CD4-positive, alpha-beta T cell treated with Interleukin-6 at 100 ng/mL for 8 hours (primary cell): Measurements from ENCODE around the gene EFCAB5.
"Not testable (repeated sequence)": the region's sequence is repeated elsewhere in the genome, so short reads cannot be mapped to it uniquely, and the experiment has no call there.

Experiments used
- DNase-seq: peaks from one replicate; pipeline ENCODE4 v3.0.0-alpha.2; 2020; ENCODE audit warnings: mixed read lengths, low spot score

EFCAB5 gene

DNA sequence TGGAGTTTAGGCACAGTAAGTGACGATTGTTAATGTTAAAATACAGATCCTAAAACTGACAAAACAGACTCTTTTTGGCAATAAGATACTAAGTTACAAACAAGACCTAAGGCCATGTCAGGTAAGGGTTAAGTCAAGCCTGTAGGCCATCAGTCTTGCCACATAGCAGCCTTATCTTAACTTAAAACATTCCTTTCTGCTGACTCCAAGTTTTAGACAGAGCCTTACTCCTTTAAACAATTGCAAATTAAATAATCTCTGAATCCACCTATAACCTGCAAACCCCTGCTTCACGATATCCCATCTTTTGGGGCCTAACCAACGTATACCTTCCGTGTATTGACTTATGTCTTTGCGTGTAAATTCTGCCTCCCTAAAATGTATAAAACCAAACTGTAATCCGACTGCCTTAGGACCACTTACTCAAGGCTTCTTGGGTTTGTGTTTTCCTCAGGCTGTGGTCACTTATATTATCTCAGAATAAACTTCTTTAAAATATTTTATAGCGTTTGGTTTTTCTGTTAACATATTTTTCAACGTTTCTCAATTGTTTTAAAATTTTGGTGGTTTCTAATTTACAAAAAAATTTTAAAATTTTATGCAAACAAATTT, 64.4 kb downstream of the EFCAB5 start:
- no peak for DNase-seq

DNA sequence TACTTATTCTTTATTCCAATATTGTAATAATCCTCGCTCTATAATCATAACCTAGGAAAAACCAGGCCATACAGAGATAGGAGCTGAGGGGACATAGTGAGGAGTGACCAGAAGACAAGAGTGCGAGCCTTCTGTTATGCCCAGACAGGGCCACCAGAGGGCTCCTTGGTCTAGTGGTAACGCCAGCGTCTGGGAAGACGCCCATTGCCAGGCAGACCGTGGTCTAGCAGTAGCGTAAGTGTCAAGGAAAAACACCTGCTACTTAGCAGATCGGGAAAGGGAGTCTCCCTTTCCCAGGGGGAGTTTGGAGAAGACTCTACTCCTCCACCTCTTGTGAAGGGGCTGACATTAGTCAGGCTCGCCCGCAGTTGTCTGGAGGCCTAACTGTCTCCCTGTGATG, 70.5 kb downstream of the EFCAB5 start:
- not testable (repeated sequence) for DNase-seq

DNA sequence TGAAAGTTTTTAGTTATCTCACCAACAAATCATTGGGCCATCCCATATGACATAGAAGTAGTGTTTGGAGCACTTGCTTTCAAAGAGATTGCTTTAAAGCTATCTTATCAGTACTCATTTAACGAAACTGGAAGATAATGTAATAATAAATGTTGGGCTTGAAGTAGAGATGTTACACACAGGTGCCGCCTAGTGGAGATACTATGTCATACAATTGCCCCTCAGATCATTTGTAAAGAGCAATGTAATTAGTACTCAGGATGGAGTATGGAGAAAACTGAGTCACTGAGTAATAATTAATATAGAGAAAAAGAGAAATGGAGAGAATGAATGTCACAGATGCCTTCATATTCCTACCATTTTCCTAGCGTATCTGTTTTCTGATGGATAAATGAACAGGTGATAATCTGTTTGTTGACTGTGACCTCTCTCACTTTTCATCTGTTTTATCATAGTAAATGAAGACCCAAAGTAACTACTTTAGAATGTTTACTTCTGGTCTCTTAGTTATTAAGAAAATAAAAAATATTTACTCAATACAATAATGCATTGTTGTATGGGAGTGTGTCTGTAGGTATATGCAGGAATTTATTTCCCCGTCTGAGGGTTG, 80.4 kb downstream of the EFCAB5 start:
- peak; percentile 56 for DNase-seq

- not testable (repeated sequence) for DNase-seq
Observed at GRCh38 chr17:30025325-30025724, 83.9 kb downstream of the EFCAB5 start.

DNA sequence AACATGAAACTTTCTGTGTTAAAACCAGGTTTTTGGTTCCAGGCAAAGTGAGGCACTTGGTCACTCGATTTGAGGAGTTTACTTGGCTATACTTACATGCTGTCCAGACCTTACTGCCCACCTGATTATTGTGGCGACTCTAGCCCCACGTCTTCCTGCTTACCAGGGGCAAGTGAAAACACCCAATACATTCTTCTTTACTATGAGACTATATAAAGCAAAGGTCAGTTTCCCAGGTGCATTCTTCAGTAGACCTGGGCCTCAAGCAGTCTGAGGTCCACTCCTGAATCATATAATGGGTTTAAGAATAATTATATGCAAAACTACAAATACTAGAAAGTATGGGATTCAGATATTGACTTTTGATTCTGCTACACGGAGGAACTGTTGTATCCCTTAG, 86.2 kb downstream of the EFCAB5 start:
- no peak for DNase-seq

- DNase-seq: no peak
Observed at GRCh38 chr17:30031214-30031869, 89.9 kb downstream of the EFCAB5 start.

- no peak for DNase-seq
Observed at GRCh38 chr17:30035369-30035768, 93.9 kb downstream of the EFCAB5 start.

- DNase-seq: not testable (repeated sequence)
Observed at GRCh38 chr17:30040719-30041518, 99.5 kb downstream of the EFCAB5 start.

GRCh38 chr17:30041551-30041950, 100.1 kb downstream of the EFCAB5 start:
- no peak for DNase-seq

GRCh38 chr17:30062372-30062771, 120.9 kb downstream of the EFCAB5 start:
- no peak for DNase-seq

DNA sequence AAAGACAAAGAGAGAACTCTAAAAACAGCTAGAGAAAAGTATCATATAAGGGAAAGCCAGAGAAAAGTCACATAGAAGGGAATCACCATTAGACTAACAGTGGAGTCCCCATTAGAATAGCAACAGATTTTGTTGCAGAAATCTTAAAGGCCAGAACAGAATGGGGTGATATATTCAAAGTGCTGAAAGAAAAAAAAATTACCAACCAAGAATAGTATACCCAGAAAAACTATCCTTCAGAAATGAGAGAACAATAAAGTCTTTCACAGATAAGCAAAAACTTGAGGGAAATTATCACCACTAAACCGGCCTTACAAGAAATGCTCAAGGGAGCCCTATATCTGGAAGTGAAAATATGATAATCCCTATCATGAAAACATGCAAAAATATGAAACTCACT, 123.3 kb downstream of the EFCAB5 start:
- no peak for DNase-seq

DNA sequence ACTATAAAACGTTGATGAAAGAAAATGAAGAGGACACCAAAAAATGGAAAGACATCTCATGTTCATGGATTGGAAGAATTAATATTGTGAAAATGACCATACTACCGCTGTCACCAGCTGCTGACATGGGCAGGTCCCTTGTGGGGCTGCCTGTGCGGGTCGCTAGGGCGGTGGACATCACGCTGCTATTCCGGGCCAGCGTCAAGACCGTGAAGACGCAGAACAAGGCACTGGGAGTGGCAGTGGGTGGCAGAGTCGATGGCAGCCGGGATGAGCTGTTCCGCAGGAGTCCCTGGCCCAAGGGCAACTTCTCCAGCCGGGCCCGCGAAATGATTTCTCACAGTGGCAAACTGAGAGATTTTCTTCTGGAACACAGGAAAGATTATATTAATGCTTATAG, 127.0 kb downstream of the EFCAB5 start:
- DNase-seq: no peak

GRCh38 chr17:30074254-30074653, 132.8 kb downstream of the EFCAB5 start:
- DNase-seq: no peak

- no peak for DNase-seq
Observed at GRCh38 chr17:30074730-30075129, 133.3 kb downstream of the EFCAB5 start.

GRCh38 chr17:30082773-30083172, 141.3 kb downstream of the EFCAB5 start:
- DNase-seq: no peak

DNA sequence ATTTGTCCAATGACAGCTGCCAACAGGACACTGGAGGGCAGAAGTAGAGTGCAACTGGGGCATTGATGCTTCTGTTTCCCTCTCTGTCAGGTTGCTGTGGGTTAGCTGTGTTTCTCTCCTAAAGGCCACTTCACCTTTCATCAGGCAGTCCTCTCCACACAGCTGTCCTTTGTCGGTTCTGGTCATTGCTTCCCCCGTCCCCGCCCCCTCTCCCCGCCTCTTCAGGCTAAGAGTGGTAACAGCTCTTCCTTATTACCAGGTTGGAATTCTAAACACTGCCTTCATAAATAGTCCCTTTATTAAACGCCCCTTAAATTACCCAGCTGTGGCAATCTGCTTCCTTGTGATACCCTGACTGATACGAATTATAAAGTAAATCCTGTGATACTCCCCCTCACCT, 143.4 kb downstream of the EFCAB5 start:
- DNase-seq: no peak

GRCh38 chr17:30086896-30087295, 145.5 kb downstream of the EFCAB5 start:
- no peak for DNase-seq

DNA sequence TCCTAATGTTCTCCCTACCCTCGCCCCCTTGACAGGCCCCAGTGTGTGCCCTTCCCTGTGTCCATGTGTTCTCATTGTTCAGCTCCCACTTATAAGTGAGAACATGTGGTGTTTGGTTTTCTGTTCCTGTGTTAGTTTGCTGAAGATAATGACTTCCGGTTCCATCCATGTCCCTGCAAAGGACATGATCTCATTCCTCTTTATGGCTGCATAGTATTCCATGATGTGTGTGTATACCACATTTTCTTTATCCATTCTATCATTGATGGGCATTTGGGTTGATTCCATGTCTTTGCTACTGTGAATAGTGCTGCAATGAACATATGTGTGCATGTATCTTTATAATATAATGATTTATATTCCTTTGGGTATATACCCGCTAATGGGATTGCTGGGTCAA, 146.0 kb downstream of the EFCAB5 start:
- not testable (repeated sequence) for DNase-seq

DNA sequence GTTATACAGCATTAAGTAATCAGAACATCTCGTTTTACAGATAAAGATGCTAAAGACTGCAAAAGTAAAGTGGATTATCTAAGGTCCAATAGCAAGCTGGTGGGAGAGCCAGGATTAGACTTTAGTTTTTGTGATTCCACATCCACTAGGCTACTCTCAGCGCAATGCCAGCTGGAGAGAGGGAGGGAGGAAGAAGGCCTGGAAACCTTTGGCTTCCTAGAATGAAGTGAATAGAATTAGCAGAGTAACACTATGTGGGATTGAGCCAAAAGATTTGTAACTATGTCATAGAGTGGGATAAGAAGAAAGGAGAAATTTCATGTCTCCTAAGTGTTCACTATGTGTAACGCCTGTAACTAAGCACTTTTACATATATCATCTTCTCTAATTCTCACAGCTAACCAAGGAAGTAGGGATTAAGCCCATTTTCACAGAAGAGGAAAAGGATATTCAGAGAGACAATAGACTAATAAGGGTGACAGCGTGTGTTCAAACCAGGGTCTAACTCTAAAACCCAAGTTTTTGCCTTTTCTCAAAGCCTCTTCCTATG, 149.8 kb downstream of the EFCAB5 start:
- DNase-seq: no peak

DNA sequence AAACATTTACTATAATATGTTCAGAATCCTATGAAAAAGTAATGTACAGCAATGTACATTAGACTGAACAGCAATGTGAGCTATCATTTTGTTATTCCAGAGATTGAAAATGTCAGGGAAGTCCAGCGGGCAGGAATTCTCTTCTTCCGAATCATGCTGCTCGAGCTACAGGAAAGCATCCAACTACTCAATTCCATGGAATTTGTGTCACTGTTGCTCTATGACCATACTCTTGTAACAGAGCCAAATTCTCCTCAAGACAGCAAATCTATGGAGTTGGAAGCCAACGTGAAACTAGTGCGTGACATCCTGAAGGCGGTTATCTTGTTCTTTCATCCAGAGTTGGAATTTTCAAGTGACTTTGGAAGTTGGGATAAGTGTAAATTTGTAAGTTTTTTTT, 150.3 kb downstream of the EFCAB5 start:
- DNase-seq: no peak

DNA sequence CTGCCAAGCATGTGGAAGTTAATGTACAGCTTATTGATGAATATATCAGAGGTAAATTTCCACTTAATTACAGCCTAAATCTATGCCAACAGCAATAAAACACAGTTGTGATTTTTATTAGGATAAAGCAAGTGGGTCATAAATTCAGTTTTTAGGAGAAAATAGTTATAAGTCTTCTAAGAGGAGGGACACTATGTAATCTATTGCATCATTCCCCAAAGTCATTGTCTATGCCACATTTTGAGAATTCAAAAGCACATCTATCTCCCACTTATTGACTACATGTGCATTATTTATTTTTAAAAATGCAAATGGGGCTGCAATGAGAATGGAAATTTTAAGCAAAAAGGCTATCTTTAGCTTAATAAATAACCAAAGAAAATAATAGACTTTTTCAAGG, 151.5 kb downstream of the EFCAB5 start:
- DNase-seq: no peak

- peak; percentile 51 for DNase-seq
Observed at GRCh38 chr17:30093463-30094147, 152.2 kb downstream of the EFCAB5 start.
